Breast epithelium (tissue), 3 donors: ENCODE results near the gene ZMYND11.

Experiments used
- POLR2A ChIP-seq: fragments of 450-650 bp; IDR thresholded peaks from one replicate; pipeline ENCODE4 v1.6.1; 2016; ENCODE audit warnings: antibody characterized with exemption, mild to moderate bottlenecking, moderate library complexity
- TF ChIP-seq, protein P1 (sequence below), 3 donors: fragments of 450-650 bp; IDR thresholded peaks; one replicate each; pipeline ENCODE4 v1.5.1; 2016 to 2017; ENCODE audit warnings: antibody characterized with exemption in 3 of 3, mild to moderate bottlenecking in 3 of 3, moderate library complexity in 3 of 3

DNA sequence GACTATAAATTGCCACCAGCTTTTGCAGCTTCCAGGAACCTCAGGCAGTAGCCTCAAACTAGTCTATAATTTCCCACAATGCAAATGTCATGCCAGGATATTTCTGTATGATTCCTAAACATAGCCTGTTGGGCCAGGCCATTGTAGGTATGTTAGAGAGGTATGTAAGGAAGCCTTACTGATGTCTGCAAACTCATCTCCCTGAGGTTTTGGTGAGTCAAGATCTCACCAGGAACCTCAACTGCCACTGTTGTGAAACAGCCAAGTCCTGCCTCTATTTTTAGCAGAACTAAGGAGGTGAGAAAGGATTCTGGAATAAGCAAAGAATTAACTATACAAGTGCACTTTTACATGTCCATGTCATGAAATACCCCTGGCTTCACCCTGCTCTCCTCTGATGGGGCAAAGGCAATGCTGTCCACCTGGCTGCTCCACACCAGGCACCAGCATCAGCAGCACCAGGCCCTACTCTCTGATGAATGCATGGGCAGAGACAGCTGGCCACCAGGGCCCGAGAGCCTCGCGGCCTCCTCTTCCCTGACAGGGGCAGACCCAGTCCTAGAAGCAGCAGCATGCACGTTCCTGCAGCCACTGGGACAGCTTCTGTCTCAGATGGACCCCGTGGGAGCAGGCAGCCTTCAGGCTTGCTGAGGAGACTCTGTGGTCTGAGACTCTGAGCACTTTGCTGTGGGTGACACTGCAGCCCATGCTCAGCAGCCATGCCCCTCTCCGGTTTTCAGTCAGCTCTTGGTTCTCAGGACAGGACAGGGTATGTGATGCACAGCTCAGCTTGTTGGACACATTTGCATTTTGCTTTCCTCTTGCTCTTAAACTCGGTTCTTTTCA is 147.3 kb downstream of the ZMYND11 start:
- no peak for TF ChIP-seq POLR2A
- TF ChIP-seq, protein P1, sequence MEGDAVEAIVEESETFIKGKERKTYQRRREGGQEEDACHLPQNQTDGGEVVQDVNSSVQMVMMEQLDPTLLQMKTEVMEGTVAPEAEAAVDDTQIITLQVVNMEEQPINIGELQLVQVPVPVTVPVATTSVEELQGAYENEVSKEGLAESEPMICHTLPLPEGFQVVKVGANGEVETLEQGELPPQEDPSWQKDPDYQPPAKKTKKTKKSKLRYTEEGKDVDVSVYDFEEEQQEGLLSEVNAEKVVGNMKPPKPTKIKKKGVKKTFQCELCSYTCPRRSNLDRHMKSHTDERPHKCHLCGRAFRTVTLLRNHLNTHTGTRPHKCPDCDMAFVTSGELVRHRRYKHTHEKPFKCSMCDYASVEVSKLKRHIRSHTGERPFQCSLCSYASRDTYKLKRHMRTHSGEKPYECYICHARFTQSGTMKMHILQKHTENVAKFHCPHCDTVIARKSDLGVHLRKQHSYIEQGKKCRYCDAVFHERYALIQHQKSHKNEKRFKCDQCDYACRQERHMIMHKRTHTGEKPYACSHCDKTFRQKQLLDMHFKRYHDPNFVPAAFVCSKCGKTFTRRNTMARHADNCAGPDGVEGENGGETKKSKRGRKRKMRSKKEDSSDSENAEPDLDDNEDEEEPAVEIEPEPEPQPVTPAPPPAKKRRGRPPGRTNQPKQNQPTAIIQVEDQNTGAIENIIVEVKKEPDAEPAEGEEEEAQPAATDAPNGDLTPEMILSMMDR (IDR thresholded peaks at IDR 0.05): no peak
